PFSK-1 (cell line): Measurements from ENCODE around the gene RPLP1.

Source experiments
- FOXP2 ChIP-seq: optimal IDR thresholded peaks from 2 replicates; pipeline ENCODE3; 2011; ENCODE audit warnings: borderline replicate concordance, control low read depth, inconsistent platforms; ENCODE audit not compliant: insufficient read depth; ENCODE audit errors: extremely low read length, extremely low read depth
- POLR2AphosphoS5 ChIP-seq: IDR thresholded peaks from 2 replicates; pipeline ENCODE4 v1.6.1; 2012; ENCODE audit warnings: low read depth, mild to moderate bottlenecking, control low read depth, low read length, moderate library complexity
- SIN3A ChIP-seq: IDR thresholded peaks from 2 replicates; pipeline ENCODE4 v1.6.1; 2012; ENCODE audit warnings: mild to moderate bottlenecking, low read length, moderate library complexity, borderline replicate concordance; ENCODE audit not compliant: insufficient read depth
- TAF1 ChIP-seq: IDR thresholded peaks from 2 replicates; pipeline ENCODE4 v1.6.1; 2012; ENCODE audit warnings: low read length, control low read depth, borderline replicate concordance; ENCODE audit not compliant: insufficient read depth

GRCh38 chr15:69413822-69414700 is 38.6 kb upstream of the RPLP1 start, which contains the start of gene KIF23:
- TF ChIP-seq POLR2AphosphoS5, result peak; percentile 54; the same call in 1 of the 2 replicates
- TF ChIP-seq SIN3A, result peak; percentile 98
- TF ChIP-seq TAF1, result peak; percentile 62; the same call in 1 of the 2 replicates
- TF ChIP-seq FOXP2, result no peak
